ENCODE measurements around the gene HOXB7. TPM values are rescaled to one million over a fixed set of nuclear protein-coding genes. Genes with fewer than 3 reads are reported as not detected.

Gene HOXB7
- polyA plus RNA-seq, 4 donors: 6.0 to 53.3 (median 39.3) TPM

DNA sequence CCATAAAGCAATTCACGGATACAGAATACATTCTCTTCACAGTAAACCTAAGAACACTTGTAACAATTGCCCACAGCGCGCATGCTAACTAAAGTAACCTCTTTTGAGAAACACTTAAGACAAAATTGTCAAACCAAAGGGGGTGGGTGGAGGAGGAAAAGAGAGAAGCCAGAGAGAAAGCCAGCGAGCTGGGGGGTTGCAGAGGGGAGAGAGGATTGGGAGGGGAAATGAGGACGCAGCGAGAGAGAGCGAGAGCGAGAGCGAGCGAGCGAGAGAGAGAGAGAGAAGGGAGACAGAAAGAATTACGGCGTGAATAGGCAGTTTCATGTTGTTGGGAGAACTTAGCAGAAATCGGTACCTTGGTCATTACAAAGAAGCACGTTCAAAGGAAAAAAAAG lies 1.6 kb upstream of the HOXB7 start:
- DNase-seq (ENCODE audit: low read depth in 4 of 4, low spot score in 3 of 4): no peak

GRCh38 chr17:48611681-48612455 lies 1.1 kb upstream of the HOXB7 start:
- peak in 1 of 4 donors; percentile 82 for DNase-seq (ENCODE audit: low read depth in 4 of 4, low spot score in 3 of 4)

GRCh38 chr17:48611213-48611612 lies 396 bp upstream of the HOXB7 start:
- DNase-seq (ENCODE audit: low read depth in 4 of 4, low spot score in 3 of 4): no peak

- DNase-seq (ENCODE audit: low read depth in 4 of 4, low spot score in 3 of 4): no peak
Observed at GRCh38 chr17:48609759-48610281, 997 bp downstream of the HOXB7 start.

DNA sequence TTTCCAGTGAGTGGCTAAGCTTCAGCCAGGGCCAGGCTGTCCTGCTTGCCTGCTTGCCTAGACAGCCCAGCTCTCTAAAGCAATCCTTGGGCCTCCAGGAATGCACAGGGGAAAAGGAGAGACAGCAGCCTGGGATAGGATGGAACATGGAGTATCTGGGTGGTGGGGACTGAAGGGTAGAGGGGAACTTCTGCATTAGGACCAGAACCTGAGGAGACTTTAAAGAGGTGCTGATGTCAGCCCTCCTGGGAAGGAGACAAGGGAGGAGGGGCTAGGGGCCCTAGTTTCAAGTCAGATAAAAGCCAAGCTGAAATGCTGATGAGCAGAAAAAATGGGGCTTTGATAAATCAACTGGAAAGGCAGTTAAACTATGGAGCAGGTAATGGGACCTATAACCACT lies 1.8 kb downstream of the HOXB7 start:
- no peak for DNase-seq (ENCODE audit: low read depth in 4 of 4, low spot score in 3 of 4)

DNA sequence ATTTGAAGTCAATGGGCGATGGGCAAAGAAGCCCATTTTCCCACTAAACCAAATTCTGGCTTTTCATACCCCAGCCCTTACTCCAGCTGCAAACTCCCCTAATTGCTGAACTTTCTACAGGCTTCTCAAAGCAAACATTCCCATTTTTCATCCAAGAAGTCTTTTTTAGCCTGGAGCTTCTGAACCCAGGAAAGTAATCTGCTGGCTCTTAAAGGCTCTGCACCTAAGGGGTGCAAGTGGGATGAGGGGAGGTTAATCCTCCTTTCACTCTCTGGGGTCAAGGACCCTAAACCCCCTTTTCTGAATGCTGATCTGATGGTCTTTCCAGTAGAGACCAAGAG lies 2.4 kb downstream of the HOXB7 start:
- no peak for DNase-seq (ENCODE audit: low read depth in 4 of 4, low spot score in 3 of 4)

DNA sequence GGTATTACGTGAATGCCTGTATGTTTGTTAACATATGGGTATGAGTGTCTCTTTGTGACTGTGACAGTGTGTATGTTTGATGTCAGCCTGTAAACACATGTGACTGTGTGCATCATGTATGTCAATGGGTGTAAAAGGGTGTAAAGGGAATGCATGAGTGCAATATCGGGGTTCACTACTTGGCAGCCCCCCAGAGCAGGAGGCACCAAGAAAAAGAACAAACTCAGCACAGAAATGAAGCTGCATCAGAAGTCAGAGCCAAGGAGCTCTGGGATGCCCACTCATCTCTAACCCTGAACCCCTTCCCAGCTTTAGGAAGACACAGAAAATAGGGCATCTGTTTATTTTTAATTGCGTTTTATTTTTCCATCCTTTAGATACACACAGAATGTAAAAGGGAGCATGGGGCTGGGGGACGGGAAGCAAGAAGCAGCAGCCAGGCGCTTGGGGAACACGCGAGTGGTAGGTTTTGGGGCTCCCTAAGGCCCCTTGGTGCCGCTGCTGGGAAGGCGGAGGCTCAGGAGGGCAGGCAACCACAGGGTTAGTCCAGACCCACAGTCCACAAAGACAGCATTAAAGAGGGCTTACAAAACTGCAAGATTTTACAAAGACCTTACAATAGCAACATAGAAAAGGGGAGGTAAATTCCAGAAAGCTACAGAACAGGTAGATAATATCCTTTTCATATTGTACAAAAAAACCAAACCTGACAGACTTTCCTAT lies 3.8 kb downstream of the HOXB7 start:
- DNase-seq (ENCODE audit: low read depth in 4 of 4, low spot score in 3 of 4): no peak

- no peak for DNase-seq (ENCODE audit: low read depth in 4 of 4, low spot score in 3 of 4)
Observed at GRCh38 chr17:48605991-48606891, 4.6 kb downstream of the HOXB7 start.

GRCh38 chr17:48605409-48605919 lies 5.4 kb downstream of the HOXB7 start:
- DNase-seq (ENCODE audit: low read depth in 4 of 4, low spot score in 3 of 4): no peak

DNA sequence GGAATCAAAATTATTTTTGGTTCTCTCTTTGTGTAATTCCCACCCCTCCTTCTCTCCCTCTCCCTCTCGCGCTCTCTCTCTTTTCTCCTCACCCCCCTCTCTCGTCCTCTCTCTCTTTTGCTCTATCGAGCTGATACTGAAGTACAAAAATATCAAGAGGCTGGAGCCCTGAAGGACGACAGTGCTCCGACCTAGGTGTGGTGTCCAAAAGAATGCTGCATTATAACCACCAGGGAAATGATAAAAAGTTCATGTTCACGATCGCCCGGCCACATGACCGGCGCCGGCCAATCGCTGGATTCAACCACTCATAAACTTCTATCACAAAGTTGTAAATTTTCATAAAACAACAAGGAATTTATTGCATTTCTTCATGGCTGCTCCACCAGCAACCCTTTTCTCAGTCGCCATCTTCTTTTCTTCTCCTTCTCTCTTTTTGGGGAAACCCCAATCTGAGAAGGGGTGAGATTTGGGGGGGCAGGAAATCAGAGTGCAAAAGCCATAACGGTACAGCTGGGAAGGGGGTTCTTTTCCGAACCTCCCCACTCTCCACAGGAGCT lies 6.0 kb downstream of the HOXB7 start, which contains the start of gene HOXB6:
TSS of gene HOXB6 (minus strand) at position 217 of the 560 bp plus-strand sequence. CDS start 6,836 bp downstream, outside the sequence.
- DNase-seq (ENCODE audit: low read depth in 4 of 4, low spot score in 3 of 4): peak in 1 of 4 donors; percentile 88

DNA sequence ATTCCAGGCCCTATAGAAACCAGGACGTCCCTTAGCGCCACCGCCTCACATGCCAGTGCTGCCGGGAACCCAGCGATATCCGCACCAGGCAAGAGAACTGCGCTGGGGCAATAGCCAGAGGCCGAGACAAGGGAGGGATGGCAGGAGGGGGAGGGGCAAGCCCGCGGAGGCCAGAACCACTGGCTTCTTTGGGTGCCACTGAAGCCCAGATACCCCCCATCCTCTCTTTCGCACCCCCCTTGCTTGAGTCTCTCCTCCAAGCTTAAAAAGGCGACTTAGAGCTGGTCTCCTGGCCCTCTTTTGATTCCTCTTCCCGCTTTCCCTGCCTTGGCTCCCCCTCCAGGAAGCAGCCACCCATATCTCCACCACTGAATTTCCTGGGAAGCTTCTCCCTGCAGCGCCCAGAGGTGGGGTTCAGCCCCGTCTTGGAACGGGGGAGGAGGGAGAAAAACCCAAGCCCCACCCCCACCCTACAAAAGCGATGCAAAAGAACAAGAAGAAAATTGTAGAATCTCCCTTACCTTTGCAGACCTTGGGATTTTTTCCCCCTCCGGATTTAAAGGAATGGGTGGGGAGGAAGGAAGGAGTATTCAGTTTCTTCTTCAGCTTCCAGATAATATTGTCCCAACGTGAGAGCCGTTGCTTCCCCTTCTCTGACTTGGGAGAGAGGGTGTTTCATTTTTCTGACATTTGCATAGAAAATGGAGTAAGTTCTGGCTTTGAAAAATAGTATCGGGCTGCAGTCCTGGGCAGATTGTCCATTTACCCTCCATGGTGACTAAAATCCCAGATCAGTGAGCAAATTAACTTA lies 6.7 kb downstream of the HOXB7 start:
- DNase-seq (ENCODE audit: low read depth in 4 of 4, low spot score in 3 of 4): no peak

GRCh38 chr17:48601539-48602425 lies 9.0 kb downstream of the HOXB7 start:
- DNase-seq (ENCODE audit: low read depth in 4 of 4, low spot score in 3 of 4): no peak

- DNase-seq (ENCODE audit: low read depth in 4 of 4, low spot score in 3 of 4): no peak
Observed at GRCh38 chr17:48601207-48601538, 9.6 kb downstream of the HOXB7 start.

DNA sequence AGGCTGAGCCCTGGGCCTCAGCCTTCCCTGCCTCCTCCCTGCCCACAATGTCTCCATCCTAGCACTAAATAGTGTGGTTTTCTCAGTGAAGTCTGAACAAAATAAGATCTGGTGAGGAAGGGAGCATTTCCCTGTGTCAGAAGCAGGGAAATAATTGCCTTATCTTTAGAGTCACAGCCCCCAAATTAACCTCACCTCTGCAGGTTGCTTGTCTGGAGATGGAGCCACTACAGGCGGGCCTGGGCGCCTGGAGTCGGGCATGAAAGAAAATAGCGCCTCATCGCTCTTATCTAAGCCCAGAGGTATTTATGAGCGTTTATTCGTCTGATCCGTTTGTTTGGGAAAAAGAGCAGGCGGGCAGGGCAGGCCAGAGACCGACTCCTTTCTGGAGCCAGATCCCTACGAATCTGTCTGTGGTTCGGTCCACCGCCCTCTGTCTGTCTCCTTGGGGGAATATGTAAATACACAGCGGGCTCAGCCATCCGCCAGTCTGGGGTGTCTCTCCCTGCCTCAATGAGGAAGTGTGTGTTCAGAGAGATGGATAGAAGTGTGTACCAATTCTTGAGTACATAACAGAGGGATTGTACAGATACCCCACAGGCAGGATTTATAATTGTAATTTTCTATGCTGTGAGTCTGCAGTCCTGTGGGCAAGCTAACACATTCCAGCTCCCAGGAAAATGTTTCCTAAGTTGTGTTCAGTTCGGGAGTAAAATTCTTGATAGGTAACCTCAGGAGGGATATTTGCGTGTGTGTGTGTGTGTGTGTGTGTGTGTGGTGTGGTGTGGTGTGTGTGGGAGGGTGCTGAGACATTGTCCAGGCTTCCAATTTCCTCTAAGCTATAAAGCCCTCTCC lies 10.3 kb downstream of the HOXB7 start:
- DNase-seq (ENCODE audit: low read depth in 4 of 4, low spot score in 3 of 4): no peak

- DNase-seq (ENCODE audit: low read depth in 4 of 4, low spot score in 3 of 4): no peak
Observed at GRCh38 chr17:48599354-48599753, 11.5 kb downstream of the HOXB7 start.

DNA sequence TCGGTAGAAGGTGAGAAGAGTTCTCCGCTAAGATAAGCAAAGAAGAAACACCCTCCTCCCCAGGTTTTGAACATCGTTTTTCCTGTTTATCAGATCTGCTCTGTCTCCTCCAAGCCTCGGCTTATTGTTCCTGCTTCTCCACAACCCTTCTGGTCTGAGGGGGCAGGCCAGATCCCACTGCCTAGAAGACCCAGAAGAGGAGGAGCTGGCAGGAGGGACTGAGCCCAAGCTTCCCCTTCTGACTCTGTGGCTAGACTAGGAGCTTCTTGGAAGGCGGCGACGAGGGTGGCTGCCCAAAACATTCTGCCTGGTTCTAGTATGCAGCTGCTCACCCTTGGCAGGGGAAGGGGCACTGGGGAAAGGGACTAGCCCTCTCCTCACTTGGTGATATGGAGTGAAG lies 12.1 kb downstream of the HOXB7 start:
- no peak for DNase-seq (ENCODE audit: low read depth in 4 of 4, low spot score in 3 of 4)

DNA sequence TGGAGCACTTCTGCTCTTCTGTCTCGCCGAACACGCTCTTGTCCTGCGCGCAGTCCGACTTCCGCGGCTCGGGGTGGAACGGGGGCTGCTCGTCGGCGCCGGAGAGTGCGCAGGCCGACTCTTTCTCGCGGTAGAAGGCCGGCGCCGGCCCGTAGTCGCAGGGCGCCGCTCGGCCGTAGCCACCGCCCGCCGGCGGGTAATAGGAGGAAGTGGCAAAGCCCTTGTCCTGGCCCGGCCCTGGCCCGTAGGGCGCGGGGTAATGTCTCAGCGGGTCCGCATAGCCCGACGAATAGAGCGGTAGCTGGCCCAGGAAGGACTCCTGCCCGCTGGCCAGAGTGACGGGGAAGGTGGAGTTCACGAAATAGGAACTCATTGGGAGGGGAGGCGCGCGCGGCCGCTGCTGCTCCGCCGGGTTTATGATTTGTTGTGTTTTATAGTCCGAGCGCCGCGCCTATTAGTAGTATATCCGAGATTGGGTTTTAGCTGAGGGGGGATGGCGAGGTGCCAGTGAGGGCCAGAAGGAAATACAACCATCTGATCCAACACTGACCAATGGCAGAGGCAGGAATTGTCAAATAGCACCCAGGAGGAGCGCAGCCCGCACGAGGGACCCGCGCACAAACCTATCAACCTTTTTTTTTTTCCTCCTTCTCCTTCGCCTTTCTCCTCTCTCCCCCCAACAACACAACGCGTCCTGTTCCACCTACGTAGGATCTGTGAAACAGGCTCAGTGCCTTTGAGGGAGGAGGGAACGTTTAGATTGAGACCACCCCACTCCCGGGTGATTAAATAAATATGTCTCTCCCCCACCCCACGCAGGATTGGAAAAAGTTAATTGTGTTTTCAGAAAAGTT lies 12.8 kb downstream of the HOXB7 start:
- DNase-seq (ENCODE audit: low read depth in 4 of 4, low spot score in 3 of 4): no peak
